Ishikawa (cell line): ENCODE data around the gene APLN.

Experiments
- CEBPB ChIP-seq: IDR thresholded peaks from 2 replicates; pipeline ENCODE4 v1.6.1; 2012
- EP300 ChIP-seq: IDR thresholded peaks from 2 replicates; pipeline ENCODE4 v1.6.1; 2012; ENCODE audit warnings: borderline replicate concordance
- YY1 ChIP-seq: IDR thresholded peaks from 2 replicates; pipeline ENCODE4 v1.6.1; 2012; ENCODE audit warnings: low read depth
- TF ChIP-seq, protein P1 (sequence below): IDR thresholded peaks from 2 replicates; pipeline ENCODE4 v1.6.1; 2012; ENCODE audit warnings: low read depth, mild to moderate bottlenecking

DNA sequence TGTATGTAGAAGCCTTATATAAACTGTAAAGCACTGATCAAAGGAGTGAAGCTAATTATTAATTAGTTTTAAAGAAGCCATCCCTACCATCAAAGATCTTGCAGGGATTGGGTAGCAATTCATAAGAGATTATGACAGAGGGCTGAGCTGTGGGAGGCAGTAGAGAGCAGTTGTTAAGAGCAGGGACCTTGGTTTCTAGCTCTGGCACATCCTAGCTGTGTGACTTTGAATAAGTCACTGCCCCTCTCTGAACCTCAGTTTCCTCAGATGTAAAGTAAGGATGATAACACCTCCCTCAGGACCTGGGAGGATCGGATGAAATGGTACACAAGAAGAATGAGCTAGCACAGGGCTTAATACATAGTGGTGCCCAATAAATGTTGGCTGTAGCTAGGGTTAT is 45.4 kb downstream of the APLN start:
- TF ChIP-seq YY1: no peak
- TF ChIP-seq, protein P1, sequence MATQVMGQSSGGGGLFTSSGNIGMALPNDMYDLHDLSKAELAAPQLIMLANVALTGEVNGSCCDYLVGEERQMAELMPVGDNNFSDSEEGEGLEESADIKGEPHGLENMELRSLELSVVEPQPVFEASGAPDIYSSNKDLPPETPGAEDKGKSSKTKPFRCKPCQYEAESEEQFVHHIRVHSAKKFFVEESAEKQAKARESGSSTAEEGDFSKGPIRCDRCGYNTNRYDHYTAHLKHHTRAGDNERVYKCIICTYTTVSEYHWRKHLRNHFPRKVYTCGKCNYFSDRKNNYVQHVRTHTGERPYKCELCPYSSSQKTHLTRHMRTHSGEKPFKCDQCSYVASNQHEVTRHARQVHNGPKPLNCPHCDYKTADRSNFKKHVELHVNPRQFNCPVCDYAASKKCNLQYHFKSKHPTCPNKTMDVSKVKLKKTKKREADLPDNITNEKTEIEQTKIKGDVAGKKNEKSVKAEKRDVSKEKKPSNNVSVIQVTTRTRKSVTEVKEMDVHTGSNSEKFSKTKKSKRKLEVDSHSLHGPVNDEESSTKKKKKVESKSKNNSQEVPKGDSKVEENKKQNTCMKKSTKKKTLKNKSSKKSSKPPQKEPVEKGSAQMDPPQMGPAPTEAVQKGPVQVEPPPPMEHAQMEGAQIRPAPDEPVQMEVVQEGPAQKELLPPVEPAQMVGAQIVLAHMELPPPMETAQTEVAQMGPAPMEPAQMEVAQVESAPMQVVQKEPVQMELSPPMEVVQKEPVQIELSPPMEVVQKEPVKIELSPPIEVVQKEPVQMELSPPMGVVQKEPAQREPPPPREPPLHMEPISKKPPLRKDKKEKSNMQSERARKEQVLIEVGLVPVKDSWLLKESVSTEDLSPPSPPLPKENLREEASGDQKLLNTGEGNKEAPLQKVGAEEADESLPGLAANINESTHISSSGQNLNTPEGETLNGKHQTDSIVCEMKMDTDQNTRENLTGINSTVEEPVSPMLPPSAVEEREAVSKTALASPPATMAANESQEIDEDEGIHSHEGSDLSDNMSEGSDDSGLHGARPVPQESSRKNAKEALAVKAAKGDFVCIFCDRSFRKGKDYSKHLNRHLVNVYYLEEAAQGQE: no peak
- TF ChIP-seq EP300: no peak
- TF ChIP-seq CEBPB: no peak
